GM12892 (cell line): ENCODE data around the gene UGT1A8.

ENCODE experiments used
- POLR2A ChIP-seq: IDR thresholded peaks from 2 replicates; pipeline ENCODE4 v1.6.1; 2011; ENCODE audit warnings: low read depth, low read length, control low read depth
- POLR2AphosphoS5 ChIP-seq: IDR thresholded peaks from 2 replicates; pipeline ENCODE4 v1.6.1; 2011; ENCODE audit warnings: low read depth, low read length, control low read depth
- TAF1 ChIP-seq: IDR thresholded peaks from 2 replicates; pipeline ENCODE4 v1.6.1; 2011; ENCODE audit warnings: low read depth, mild to moderate bottlenecking, control low read depth, low read length, borderline replicate concordance

DNA sequence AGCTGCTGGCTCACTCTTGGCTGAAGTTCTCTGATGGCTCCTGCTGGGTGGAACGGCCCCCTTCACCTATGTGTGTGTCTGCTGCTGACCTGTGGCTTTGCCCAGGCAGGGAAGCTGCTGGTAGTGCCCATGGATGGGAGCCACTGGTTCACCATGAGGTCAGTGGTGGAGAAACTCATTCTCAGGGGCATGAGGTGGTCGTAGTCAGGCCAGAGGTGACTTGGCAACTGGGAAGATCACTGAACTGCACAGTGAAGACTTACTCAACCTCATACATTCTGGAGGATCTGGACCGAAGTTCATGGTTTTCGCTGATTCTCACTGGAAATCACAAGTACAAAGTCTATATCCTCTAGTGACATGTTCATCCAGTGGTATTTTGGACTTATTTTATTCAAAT, 13.9 kb upstream of the UGT1A8 start:
- TF ChIP-seq TAF1 (no peak), POLR2AphosphoS5 (no peak), POLR2A (no peak)
